ENCODE measurements around the gene ASTN2.

GRCh38 chr9:116940614-116941215 lies 474.1 kb downstream of the ASTN2 start:
- TF ChIP-seq CTCF (IDR thresholded peaks at IDR 0.05), result no peak
- TF ChIP-seq POLR2A (IDR thresholded peaks at IDR 0.05), result no peak

Measured in thyroid gland (tissue), 4 donors.